ENCODE results near the gene RASSF1.

GRCh38 chr3:50299638-50299928 lies 41.1 kb downstream of the RASSF1 start:
- no peak for TF ChIP-seq ZNF407 (CRISPR knock-in tag; IDR thresholded peaks at IDR 0.05; ENCODE audit: not compliant biosample characterization)
- TF ChIP-seq ZNF501 (CRISPR knock-in tag; IDR thresholded peaks at IDR 0.05) = no peak
- no peak for TF ChIP-seq FOXO1 (CRISPR knock-in tag; IDR thresholded peaks at IDR 0.05)
- TF ChIP-seq MXI1 (IDR thresholded peaks at IDR 0.05; ENCODE audit: borderline replicate concordance, low read depth, low read length) = no peak
- TF ChIP-seq ZNF580 (CRISPR knock-in tag; IDR thresholded peaks at IDR 0.05; ENCODE audit: borderline replicate concordance, low read depth) = no peak
- TF ChIP-seq KLF6 (CRISPR knock-in tag; IDR thresholded peaks at IDR 0.05) = no peak
- TF ChIP-seq KAT2B (IDR thresholded peaks at IDR 0.05; ENCODE audit: borderline replicate concordance, low read depth, low read length) = no peak
